ENCODE data around the gene MLXIPL. TPM values are rescaled to one million over a fixed set of nuclear protein-coding genes. Genes with fewer than 3 reads are reported as not detected.
"Not testable (repeated sequence)": the region's sequence is repeated elsewhere in the genome, so short reads cannot be mapped to it uniquely, and the experiment has no call there.

The MLXIPL gene
- polyA plus RNA-seq, 12 donors = 0.06 to 27.3 (median 0.28) TPM; not detected in 1

DNA sequence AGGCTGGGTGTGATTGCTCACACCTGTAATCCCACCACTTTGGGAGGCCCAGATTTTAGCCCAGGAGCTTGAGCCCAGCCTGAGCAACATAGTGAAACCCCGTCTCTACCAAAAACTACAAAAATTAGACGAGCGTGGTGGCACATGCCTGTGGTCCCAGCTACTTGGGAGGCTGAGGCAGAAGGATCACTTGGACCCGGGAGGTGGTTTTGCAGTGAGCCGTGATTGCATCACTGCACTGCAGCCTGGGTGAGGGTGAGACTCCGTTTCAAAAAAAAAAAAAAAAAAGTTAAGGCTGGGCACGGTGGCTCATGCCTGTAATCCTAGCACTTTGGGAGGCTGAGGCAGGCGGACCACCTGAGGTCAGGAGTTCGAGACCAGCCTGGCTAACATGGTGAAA is 43.3 kb downstream of the MLXIPL start:
- not testable (repeated sequence) for DNase-seq

DNA sequence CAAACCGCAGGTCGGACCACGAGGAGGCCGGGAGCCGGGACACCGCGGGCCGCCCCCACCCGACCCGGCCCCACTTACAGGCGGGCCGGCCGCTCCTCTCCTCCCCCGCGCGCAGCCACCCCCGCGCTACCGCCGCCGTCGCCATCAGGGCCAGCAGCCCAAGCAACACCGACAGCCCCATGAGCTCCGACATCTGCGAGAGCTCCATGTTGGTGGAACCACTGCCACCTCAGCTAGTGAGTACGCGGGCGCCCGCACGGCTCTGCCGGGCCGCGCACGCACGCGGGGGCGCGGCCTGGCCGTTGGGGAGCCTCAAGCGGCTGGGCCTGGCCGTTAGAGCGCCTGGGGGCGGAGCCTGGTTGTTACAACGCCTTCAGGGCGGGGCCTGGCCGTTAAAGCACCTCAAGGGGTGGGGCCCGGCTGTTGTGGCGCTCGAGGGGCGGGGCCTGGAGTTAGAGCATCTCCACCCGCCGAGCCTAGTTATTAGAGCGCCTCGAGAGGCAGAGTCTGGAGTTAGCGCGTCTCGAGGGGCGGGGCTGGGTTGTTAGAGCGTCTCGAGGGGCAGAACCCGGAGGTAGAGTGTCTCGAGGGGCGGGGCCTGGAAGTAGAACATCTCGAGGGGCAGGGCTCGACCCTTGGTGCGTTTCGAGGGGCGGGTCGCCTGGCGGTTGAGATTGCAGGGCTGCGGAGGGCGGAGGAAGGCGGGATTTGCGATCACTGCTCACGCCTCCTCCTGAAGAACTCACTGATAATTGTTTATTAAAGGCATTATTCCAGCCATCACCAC is 45.8 kb downstream of the MLXIPL start, which contains the start of gene TBL2:
Gene TBL2 (minus strand): TSS at position 238 of the 787 bp plus-strand sequence. CDS start 30 bp downstream, at position 208.
- DNase-seq = peak; percentile 97

DNA sequence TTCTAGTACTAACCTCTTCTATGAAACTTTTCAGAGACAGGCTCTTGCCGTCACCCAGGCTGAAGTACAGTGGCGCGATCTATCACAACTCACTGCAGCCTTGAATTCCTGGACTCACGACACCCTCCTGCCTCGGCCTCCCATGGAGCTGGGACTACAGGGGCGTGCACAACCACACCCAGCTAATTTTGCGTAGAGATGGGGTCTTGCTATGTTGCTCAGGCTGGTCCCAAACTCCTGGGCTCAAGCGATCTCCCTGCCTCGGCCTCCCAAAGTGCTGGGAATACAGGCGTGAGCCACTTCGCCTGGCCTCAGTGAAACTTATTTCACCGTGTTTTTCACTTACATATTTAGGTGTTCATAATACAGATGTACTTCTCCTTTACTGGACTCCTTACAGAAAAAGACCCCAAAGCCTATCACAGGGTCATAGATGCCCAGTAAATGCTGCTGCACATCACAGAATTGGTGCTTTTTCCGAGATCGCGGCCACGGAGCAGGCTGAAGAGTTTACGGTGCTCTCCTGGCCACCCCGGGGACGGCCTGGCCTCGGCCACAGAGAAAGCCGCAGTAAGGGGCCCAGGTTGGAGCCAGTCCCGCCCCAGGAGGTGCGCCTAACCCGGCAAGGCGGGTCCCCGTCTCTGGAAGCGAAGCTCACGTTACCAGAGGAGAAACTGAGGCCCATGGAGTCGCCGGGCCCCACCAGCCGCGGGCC is 46.5 kb downstream of the MLXIPL start:
- peak; percentile 38 for DNase-seq

DNA sequence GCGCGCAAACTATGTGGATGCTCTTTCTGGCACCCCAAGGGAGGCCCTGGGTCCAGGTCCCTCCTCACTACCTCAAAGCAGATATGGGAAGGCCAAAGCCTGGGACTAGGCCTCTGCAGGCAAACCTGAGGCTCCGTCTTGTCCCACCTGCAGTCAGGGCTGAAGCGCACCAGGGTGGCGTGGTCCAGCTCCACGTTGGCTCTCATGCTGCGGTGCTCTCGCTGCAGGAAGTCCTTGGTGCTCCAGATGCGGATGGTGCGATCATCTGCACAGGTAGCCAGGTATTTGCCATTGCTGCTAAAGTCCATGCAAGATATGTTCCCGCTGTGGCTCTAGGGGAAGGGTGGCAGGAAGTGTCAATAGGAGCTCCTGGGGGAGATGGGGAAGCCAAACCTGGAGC is 50.5 kb downstream of the MLXIPL start:
- no peak for DNase-seq

DNA sequence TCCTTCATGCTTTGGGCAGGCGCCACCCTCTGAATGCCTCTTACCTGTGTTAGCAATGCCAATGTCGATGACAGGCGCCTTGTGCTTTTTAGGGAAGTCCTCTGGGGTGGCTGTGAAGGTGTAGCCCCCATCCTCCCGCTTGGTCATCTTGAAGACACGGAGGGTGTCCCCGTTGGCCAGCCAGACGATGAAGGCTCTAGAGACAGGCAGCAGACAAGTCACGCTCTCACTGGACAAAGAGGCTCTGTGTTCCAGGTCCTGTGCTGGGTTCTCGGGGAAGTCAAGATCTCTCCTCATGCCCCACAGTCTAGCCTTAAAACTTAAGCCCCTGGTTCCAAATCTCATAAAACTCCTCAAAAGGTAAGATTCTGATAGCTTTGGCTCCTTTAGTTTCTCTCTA is 51.0 kb downstream of the MLXIPL start:
- DNase-seq = no peak

DNA sequence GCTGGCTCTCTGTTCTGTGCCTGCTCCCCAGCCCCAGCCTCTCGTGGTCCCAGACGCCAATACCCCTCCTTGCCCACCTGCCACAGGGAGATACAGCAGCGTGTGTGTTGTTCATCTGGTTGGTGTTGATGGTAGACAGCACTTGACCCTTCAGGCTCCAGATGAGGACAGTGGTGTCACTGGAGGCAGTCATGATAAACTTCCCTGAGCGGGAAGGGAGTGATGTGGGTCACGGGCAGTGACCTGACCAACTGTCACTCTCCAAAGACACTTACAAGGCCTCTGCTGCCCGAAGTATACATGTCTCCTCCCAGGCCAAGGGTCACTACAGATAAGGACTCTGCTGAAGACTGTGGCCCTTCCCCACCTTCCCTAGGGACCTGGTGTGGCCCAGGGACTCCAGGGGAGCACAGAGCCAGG is 51.5 kb downstream of the MLXIPL start:
- DNase-seq = no peak

DNA sequence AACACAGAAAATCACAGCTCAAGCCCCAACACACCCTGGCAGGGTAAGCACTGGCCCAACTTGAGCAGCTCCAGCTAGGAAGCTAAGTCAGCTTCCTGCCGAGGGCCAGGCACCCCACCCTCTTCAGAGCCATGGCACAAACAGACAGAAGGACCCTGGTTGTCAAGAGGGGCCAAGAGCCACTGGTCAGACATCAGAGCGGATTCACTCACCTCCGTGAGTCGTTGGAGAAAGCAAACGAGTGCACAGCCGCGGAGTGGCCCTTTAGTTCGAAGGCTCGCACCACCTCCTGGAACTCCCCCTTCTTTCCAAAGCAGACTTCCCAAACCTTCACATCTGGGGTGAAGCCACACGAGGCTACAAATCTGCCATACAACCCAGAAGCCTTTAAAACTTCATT is 53.3 kb downstream of the MLXIPL start:
- no peak for DNase-seq

DNA sequence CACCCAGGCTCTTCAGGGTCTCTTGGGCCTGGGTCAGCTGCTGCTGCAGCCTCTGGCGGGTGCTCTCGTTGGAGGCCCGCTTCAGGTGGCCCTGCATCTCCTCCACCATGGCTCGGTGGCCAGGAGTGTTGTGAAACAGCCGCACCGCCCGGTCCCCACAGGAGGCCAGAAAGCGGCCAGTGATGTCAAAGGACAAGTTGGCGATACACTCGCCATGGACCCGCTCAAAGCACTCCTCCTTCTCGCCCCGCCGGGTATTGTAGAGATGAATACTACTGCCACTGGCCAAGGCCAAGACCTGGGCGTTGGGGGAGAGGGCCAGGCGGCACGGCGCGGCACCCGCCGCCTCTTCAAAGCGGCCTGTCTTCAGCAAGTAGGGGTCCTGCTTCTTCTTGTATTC is 53.8 kb downstream of the MLXIPL start:
- no peak for DNase-seq

DNA sequence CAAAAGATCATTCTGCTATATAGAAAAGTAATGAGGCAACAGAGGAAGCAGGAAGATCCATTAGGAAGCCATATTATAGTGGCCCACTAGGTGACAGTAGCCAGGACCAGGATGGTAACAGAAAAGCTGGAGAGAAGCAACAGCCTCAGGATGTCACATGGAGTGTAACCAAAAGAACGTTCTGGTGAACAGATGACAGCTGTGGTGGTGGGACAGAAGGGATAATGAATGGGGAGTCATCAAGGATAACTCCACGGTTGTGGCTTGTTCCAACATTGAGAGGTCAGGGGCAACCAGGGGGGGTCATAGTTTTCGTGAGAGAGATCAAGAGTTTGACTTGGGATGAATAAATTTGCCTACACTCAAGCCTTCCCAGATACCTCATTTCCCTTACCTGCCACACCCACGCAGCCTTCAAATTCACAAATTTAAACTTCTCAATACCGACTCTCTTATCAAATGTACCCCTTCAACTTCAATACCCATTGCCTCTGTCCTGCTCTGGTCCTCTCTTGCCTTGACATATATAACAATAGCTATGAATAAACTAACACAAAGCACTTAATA is 55.2 kb downstream of the MLXIPL start:
- DNase-seq = no peak

DNA sequence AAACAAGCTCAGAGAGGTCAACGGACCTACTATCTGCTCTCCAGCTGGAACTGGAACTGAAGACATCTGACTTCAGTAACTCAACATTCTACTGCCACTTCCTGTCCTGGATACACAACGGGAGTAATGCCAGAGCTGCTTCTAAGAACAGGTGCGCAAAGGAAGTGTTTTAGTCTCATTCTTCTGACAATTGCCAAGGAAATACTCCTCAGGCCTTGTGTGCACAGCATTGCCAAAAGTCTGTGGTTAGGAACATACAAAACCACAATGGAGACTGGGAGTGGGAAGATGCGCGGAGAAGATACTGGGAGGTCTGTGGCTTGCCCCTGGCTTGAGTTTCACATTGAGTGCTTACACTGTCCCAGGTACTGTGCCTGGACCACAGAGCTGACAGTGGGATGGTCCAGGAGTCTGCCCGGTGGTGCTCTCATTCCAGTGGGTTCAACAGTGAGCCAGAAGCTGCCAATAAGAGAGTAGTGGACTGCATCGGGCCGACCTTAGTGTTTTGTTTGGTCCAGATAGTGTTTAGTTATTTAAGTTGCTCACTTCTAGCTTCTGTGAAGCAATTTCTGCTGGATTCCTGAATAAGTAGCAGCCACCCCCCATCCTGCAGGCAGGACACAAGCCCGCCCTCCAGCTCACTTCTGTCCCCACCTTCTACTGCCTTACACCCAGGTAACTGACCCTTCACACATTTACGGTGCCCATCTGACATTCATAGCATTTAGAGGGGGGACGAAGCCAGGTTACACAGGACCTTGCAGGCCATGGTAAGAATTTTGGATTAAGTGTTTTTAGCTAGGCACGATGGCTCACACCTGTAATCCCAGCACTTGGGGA is 56.3 kb downstream of the MLXIPL start:
- DNase-seq = no peak

DNA sequence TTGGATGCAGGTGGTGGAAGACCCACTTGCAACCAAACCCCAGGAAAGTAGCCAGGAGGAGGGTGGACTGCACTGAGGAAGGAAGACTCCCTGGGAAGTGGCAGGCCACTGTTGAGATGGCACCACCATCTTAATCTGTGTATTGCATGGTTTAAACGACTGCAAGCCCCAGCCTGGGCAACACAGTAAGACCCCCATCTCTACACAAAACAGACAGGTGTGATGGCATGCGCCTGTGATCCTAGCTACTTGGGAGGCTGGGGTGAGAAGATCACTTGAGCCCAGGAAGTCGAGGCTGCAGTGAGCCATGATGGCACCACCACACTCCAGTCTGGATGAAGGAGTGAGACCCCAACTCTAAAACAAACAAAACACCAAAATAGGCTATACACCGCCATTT is 57.2 kb downstream of the MLXIPL start:
- no peak for DNase-seq

DNA sequence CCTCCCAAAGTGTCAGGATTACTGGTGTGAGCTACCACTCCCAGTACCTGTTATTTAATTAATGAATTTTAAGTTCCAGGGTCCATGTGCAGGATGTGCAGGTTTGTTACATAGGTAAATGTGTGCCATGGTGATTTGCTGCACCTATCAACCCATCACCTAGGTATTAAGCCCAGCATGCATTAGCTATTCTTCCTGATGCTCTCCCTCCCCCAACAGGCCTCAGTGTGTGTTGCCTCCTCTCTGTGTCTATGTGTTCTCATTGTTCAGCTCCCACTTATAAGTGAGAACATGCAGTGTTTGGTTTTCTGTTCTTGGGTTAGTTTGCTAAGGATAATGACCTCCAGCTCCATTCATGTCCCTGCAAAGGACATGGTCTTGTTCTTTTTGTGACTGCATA is 57.9 kb downstream of the MLXIPL start:
- DNase-seq = not testable (repeated sequence)

DNA sequence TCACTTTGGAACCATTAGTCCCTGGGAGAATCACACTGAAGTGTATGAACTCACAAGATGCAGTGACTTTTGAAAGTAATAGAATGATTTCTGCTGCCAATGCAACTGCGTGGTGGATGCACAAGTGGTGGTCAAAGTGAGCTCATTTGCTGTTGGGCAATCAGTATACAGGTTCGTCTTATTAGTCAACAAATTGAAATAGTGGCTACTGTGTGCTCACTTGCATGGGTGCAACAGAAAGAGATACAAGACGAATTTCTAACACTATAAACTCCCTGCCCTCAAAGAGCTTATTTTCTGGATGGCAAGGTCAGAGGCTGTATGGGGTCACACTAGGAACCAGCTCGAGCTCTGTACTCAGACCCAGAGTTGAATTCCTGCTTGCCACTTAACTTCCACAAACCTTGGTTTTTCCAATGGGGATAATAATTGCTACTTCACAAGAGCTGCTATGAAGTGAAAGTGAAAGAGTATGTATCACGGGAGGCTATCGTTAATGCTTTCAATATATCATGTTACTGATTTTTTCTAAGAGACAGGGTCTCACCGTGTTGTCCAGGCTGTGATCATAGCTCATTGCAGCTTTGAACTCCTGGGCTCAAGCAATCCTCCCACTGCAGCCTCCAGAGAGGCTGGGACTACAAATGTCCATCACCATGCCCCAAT is 58.5 kb downstream of the MLXIPL start:
- no peak for DNase-seq

DNA sequence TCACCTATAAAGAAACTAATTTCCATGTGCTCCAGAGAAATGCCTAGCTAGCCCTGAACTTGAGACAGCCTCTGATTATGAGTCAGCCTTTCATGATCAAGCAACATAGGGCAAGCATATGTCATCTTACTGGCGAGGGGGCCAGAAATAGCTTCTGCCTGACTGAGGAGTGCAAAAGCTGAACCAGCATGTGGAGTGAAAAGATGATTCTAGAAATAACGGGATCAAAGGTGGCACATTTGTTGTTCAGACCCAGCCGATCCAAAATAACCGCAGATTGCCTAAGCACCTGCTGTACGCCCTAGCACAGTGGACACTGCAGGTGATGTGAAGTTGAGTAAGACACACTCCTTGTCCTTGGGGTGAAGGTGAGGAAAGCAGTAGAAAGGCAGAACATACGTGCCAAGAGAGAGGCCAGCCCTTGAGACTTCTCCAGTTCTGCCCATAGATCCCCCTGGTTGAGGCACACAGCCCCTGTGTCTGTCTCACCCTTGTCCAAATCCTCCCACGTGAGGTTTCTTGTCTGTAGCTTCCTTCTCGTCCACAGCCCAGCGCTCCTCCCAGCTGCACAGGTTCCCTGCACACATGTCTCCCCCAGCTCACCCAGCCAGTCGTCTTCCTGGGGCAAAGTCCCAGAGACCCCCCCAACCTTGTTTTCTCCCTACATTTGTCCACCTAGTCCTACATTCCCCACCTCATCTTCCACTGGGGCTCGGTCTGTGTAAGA is 64.0 kb downstream of the MLXIPL start:
- no peak for DNase-seq

DNA sequence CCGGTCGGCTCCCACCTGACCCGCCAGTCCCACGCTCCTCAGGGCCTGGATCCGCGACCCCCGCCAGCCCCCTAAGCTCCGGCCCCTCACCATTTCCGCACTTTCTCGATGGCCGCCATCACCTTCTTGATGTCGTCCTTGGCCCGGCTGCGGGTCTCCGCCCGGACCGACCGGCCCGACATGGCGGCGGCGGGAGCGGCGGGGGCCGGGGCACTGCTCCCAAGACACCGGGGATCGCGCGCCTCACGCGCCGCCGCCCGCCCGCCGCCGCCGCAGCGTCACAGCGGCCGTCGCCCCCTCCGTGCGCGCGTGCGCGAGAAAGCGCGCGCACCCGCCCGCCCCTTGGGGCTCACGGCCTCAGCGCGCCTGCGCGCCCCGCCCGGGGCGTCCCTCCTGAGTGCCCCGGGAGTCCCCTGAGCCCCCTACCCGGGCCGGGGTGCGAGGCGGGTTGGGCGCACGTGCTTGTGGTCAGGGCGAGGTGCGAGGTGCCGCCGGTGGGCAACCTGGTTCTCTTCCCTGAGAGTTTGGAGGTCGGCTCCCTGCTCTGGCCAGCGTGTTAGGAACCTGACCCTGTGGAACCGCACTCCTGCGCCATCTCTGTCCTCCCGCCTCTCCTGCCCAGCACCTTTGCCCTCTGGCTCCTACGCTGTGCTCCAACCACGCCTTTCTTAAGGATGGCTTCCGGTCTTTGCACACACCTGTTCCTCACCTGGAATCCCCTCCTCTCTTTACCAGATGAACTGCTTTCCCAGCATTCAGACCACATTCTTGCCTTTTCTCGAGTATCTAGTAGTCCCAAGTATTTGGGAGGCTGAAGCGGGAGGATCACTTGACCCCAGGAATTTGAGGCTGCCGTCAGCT is 66.7 kb downstream of the MLXIPL start, which contains the start of gene BCL7B:
Gene BCL7B (minus strand): TSS at position 294 of the 861 bp plus-strand sequence. CDS start 112 bp downstream, at position 182.
- DNase-seq = peak; percentile 35

DNA sequence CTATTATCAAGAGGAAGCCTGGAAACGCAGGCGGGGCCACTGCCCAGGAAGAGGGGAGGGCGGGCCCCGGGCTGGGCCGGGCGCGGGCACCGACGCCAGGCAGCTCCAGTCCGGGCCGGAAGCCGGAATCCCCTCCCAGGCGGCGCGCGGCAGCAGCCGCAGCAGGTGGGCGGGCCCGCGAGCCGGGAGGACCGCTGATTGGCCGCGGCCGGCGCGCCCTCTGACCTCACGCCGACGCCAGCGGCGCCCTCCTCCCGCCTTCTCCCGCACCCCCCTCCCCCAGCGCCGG is 67.3 kb downstream of the MLXIPL start:
- peak; percentile 86 for DNase-seq

DNA sequence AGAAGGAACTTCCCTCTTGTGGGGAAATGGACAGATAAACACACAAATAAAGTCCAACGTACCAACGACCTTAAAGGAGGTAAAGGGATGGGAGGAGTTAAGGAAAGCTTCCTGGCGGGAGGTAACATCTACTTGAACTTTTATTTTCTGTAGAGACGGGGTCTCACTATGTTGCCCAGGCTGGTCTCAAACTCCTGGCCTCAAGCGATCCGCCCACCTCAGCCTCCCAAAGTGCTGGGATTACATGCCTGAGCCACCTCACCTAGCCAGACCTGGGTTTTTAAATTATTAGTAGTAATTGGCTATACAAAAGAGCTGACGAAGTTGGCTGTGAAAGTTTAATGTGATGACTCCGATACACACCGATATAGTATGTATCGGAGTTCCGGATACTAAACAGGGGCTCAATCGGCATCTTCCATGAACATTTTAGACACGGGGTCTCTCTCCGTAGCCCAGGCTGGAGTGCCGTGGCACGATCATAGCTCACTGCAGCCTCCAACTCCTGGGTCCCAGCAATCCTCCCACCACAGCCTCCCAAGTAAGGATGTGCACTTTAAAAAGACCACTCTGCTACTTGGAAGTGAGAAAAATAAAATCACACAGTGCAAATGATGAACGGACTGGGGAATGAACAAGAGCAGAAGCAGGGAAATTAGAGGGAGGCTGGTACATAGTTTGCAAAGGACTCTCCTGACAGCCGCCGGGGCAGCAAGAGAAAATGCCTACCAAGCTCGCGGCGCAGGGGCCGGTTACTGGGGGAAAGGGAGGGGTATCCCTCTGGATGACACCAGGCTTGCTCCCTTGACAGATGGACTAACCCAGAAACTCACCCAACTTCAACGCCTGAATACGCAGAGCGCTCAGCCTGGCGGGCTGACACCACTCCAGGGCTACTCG is 67.9 kb downstream of the MLXIPL start:
- DNase-seq = no peak

DNA sequence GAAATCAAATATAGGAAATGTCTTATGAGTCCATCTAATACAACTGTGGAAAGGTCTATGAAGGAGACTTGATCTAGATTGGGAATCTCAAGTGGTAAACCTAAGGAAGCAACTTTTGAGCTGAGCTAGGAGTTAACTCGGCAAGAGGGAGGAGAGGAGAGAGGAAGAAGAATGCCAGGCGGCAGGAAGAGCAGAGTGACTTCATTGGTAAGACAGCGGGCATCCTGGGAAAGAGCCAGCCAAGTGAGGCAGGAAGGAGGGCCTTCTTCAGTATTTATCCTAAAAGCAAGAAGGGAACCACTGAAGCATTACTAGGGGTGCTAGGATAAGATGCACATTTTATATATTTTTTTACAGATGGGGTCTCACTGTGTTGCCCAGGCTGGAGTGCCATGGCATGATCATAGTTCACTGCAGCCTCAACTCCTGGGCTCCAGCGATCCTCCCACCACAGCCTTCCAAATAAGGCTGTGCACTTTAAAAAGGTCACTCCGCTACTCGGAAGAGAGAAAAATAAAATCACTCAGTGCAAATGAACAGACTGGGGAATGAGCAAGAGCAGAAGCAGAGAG is 68.8 kb downstream of the MLXIPL start:
- no peak for DNase-seq
